Measurements from ENCODE around the gene GLT8D2.

GRCh38 chr12:103966736-103967135 lies 83.3 kb downstream of the GLT8D2 start:
- TF ChIP-seq CTCF (IDR thresholded peaks at IDR 0.05) (no peak), EZH2 (IDR thresholded peaks at IDR 0.05; ENCODE audit: borderline replicate concordance, insufficient read depth, low read depth, low read length, poor library complexity, severe bottlenecking) (no peak)

Measured in B cell (primary cell).